ENCODE results near the gene PIP5KL1.

GRCh38 chr9:127938298-127938690, 7.7 kb upstream of the PIP5KL1 start:
- no peak for TF ChIP-seq POLR2A (IDR thresholded peaks at IDR 0.05; ENCODE audit: low read length)
- no peak for TF ChIP-seq GATA1 (IDR thresholded peaks at IDR 0.05; ENCODE audit: low read depth, low read length)
